GM12874 (cell line): ENCODE measurements around the gene BLOC1S5.

ENCODE experiments used
- CTCF ChIP-seq: IDR thresholded peaks from 2 replicates; pipeline ENCODE4 v1.5.1; 2011; ENCODE audit warnings: low read depth, mild to moderate bottlenecking, control low read depth, low read length, moderate library complexity; ENCODE audit not compliant: insufficient read depth

The BLOC1S5 gene

GRCh38 chr6:8086755-8087306, 22.6 kb upstream of the BLOC1S5 start:
- TF ChIP-seq CTCF = no peak

DNA sequence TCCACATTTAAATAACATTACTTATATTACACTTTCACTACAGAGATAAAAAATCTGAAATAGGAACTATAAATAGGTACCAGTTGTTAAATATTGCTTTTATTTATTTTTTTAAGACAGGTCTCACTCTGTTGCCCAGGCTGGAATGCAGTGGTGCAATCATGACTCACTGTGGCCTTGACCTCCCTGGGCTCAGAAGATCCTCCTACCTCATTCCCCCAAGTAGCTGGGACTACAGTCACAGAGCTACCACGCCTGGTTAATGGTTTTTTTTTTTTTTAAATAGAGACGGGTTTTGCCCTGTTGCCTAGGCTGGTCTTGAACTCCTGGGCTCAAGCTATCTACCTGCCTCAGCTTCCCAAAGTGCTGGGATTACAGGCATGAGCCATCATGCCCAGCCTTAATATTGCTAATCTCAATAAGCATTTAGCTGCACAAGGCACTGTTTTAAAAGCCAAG, 20.9 kb upstream of the BLOC1S5 start:
- no peak for TF ChIP-seq CTCF

GRCh38 chr6:8084586-8084985, 20.4 kb upstream of the BLOC1S5 start:
- no peak for TF ChIP-seq CTCF

GRCh38 chr6:8082954-8083858, 19.0 kb upstream of the BLOC1S5 start:
- no peak for TF ChIP-seq CTCF

DNA sequence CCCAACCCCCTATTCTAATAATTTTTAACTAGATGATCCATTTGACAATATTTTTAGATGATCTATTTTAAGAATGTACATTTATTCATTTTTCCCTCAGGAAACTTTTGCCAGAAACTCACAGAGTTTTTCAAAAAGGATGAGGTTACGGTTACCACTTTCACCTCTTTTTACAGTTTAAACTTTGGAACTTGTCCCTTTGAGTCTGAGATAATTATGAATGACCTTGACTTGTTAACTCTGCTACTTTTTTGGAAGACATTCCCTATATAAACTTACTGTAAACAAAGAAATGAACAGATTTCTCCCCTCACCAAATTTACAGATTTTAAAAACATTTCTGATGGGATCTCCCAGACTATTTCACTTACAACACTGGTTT, 18.4 kb upstream of the BLOC1S5 start:
- no peak for TF ChIP-seq CTCF

DNA sequence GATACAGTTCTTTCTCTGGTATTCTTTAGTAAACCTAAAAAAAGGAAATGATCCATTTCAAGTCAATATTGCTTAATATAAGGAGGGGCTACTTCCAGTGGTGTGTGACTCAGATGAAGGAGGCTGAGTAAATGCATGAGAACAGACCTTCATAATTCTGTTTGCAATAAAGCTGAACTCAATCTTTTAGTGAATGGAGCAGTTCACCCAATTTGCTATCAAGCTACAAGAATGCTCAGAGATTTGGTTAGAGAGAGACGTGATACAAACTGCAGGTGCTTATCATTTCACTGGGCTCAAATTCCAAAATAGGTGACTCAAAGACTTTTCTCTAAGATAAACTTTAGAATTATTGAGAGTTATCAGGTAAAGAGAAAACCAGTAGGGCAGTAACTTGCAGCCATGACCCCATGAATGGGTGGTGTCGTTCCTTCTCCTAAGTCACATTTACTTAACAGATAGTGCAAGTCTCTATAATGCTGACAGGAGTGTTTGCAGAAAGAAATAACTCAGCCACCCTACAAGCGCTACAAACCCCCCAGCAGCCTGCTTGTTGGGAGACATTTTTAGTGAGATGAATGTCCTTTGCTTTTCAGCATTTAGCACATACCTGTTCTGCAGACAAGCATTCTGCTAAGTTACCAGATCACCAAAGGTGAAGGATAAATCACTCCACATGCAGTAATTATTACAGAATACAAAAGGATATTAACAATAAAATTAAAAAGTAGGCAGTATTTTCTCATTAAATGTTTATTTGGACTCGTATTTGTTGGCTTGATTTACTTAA, 16.4 kb upstream of the BLOC1S5 start:
- no peak for TF ChIP-seq CTCF

GRCh38 chr6:8079126-8079525, 14.9 kb upstream of the BLOC1S5 start:
- no peak for TF ChIP-seq CTCF
